A673 (cell line): Measurements from ENCODE around the gene GABRB1. TPM values are rescaled to one million over a fixed set of nuclear protein-coding genes. Genes with fewer than 3 reads are reported as not detected.

ENCODE experiments used
- BruUV-seq: library from RNA; stranded (reverse); fragments of 400-500 nt; replicated peaks from 2 replicates; lab custom pipeline; 2021; lab: Mats Ljungman, UMichigan
- CTCF ChIA-PET: fragments of 300-600 bp; sonication (Branson Sonifier 250); formaldehyde crosslinking; loops from one replicate; lab custom pipeline; 2022; ENCODE audit warnings: antibody characterized with exemption; lab: Charles Lee
- POLR2A ChIA-PET: fragments of 300-600 bp; sonication (Branson Sonifier 250); formaldehyde crosslinking; loops from one replicate; lab custom pipeline; 2022; ENCODE audit warnings: antibody characterized with exemption; ENCODE audit not compliant: low non-redundant PET; lab: Charles Lee
- DNase-seq: peaks from one replicate; pipeline ENCODE4 v3.0.0-alpha.2; 2015; ENCODE audit warnings: low spot score
- H3K27ac ChIP-seq: fragments of 200-600 bp; sonication (generic); 2 replicates; pipeline ENCODE4 v1.5.1; 2016; ENCODE audit warnings: mixed run types, low read depth, mild to moderate bottlenecking, mixed read lengths, antibody characterized with exemption, low read length; ENCODE audit not compliant: poor library complexity, severe bottlenecking
- H3K27me3 ChIP-seq: fragments of 200-600 bp; sonication (generic); replicated peaks from 2 replicates; pipeline ENCODE4 v1.6.1; 2017; ENCODE audit warnings: mixed run types, low read depth, mild to moderate bottlenecking, mixed read lengths, antibody characterized with exemption, low read length; ENCODE audit not compliant: insufficient read depth, poor library complexity
- H3K36me3 ChIP-seq: fragments of 200-600 bp; sonication (generic); 2 replicates; pipeline ENCODE4 v1.6.1; 2016; ENCODE audit warnings: mixed run types, mild to moderate bottlenecking, mixed read lengths, antibody characterized with exemption, low read length; ENCODE audit not compliant: insufficient read depth, poor library complexity, severe bottlenecking
- H3K4me1 ChIP-seq: fragments of 200-600 bp; sonication (generic); 2 replicates; pipeline ENCODE4 v1.6.1; 2017; ENCODE audit warnings: mixed run types, mild to moderate bottlenecking, mixed read lengths, antibody characterized with exemption, low read length; ENCODE audit not compliant: insufficient read depth, poor library complexity, severe bottlenecking
- H3K4me3 ChIP-seq: fragments of 200-600 bp; sonication (generic); 2 replicates; pipeline ENCODE4 v1.5.1; 2016; ENCODE audit warnings: low read depth, mixed run types, mild to moderate bottlenecking, mixed read lengths, low read length; ENCODE audit not compliant: poor library complexity, severe bottlenecking
- H3K9me3 ChIP-seq: fragments of 200-600 bp; sonication (generic); 2 replicates; pipeline ENCODE4 v1.6.1; 2016; ENCODE audit warnings: mixed run types, low read depth, mild to moderate bottlenecking, mixed read lengths, antibody characterized with exemption, low read length; ENCODE audit not compliant: poor library complexity, severe bottlenecking
- CTCF ChIP-seq: fragments of 300-800, 200-600 bp; sonication (generic); conservative IDR thresholded peaks from 2 replicates; pipeline ENCODE4 v1.5.1; 2017; ENCODE audit warnings: low read depth, mild to moderate bottlenecking, antibody characterized with exemption, low read length, moderate library complexity, mixed read lengths
- EZH2 ChIP-seq: fragments of 200-600 bp; sonication (generic); IDR thresholded peaks from 2 replicates; pipeline ENCODE4 v1.6.1; 2017; ENCODE audit warnings: borderline replicate concordance, low read depth, mild to moderate bottlenecking, mixed read lengths, antibody characterized with exemption, low read length; ENCODE audit not compliant: poor library complexity, severe bottlenecking
- intact Hi-C: fragments of 100-400 bp; cut with micrococcal nuclease; formaldehyde crosslinking; loops from one replicate; pipeline ENCODE4 v1.10.0; 2022; ENCODE audit not compliant: unreplicated experiment
- total RNA-seq: library from RNA; stranded (reverse); gene quantifications from 2 replicates; pipeline ENCODE4 v1.2.3, GENCODE V29; 2021

The GABRB1 gene
- total RNA-seq, 1 experiment from 2014 or later: 1.0 TPM

GRCh38 chr4:47274901-47275300, 243.5 kb downstream of the GABRB1 start:
- Histone ChIP-seq H3K9me3 (no peaks in the 10 kb centered on the region), H3K27ac (no peak overlapping the region), H3K36me3 (no peaks in the 10 kb centered on the region), H3K4me1 (no peaks in the 10 kb centered on the region), H3K4me3 (no peak overlapping the region), H3K27me3 (no peaks in the 10 kb centered on the region)
- POLR2A ChIA-PET: no interaction called here
- TF ChIP-seq EZH2: no peak
- TF ChIP-seq CTCF: no peak
- intact Hi-C loops: no loop called here
- DNase-seq: no peak
- CTCF ChIA-PET: no interaction called here
- BruUV-seq: no TSS peak

DNA sequence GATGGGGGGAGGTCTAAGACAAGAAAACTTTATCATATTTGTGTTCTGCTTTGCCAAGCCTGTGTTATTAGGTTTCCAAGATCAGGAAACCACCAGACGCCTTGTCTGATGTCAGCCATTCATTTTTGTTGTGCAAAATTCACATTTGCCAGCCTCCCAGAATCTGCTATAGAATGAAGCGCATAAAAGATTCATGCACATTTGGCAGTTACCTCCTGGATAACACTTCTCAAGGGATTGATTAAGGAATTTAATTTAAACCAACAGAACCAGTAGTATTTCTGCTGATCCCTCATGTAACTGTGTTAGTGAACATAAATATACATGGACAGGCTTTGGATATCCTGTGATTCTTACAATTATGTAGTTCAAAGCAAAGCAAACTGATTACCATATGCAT, 244.2 kb downstream of the GABRB1 start:
- POLR2A ChIA-PET: no interaction called here
- no peaks in the 10 kb centered on the region for H3K36me3 ChIP-seq
- CTCF ChIA-PET: no interaction called here

GRCh38 chr4:47278631-47279030, 247.3 kb downstream of the GABRB1 start:
- Histone ChIP-seq H3K27me3 (no peaks in the 10 kb centered on the region), H3K9me3 (no peaks in the 10 kb centered on the region), H3K4me3 (no peak overlapping the region), H3K4me1 (no peaks in the 10 kb centered on the region), H3K27ac (no peak overlapping the region), H3K36me3 (no peaks in the 10 kb centered on the region)
- BruUV-seq: no TSS peak
- intact Hi-C loops: no loop called here
- TF ChIP-seq CTCF (no peak), EZH2 (no peak)
- DNase-seq: no peak
- ChIA-PET CTCF (no interaction called here), POLR2A (no interaction called here)

More for the DNA sequence above, 244.2 kb downstream of the GABRB1 start:
- H3K4me3 ChIP-seq: no peak overlapping the region
- no peaks in the 10 kb centered on the region for H3K4me1 ChIP-seq
- H3K27ac ChIP-seq: no peak overlapping the region
- intact Hi-C loops: no loop called here
- H3K9me3 ChIP-seq: no peaks in the 10 kb centered on the region
- TF ChIP-seq CTCF: no peak
- no peak for TF ChIP-seq EZH2
- DNase-seq: no peak
- no peaks in the 10 kb centered on the region for H3K27me3 ChIP-seq
- BruUV-seq: no TSS peak
